Measurements from ENCODE around the gene UHMK1.

- TF ChIP-seq, protein P1, sequence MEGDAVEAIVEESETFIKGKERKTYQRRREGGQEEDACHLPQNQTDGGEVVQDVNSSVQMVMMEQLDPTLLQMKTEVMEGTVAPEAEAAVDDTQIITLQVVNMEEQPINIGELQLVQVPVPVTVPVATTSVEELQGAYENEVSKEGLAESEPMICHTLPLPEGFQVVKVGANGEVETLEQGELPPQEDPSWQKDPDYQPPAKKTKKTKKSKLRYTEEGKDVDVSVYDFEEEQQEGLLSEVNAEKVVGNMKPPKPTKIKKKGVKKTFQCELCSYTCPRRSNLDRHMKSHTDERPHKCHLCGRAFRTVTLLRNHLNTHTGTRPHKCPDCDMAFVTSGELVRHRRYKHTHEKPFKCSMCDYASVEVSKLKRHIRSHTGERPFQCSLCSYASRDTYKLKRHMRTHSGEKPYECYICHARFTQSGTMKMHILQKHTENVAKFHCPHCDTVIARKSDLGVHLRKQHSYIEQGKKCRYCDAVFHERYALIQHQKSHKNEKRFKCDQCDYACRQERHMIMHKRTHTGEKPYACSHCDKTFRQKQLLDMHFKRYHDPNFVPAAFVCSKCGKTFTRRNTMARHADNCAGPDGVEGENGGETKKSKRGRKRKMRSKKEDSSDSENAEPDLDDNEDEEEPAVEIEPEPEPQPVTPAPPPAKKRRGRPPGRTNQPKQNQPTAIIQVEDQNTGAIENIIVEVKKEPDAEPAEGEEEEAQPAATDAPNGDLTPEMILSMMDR (conservative IDR thresholded peaks at IDR 0.05; ENCODE audit: low read depth, low read length), result no peak
- TF ChIP-seq EZH2 (IDR thresholded peaks at IDR 0.05; ENCODE audit: borderline replicate concordance, low read depth, low read length, poor library complexity, severe bottlenecking), result no peak
Measured at GRCh38 chr1:162549001-162549400, 51.4 kb downstream of the UHMK1 start.

Data from A673 (cell line).